PC-9 (cell line): ENCODE data around the gene VAPB.

Experiments
- EZH2 ChIP-seq: fragments of 200-600 bp; sonication (generic); IDR thresholded peaks from 2 replicates; pipeline ENCODE4 v1.8.0; 2017; ENCODE audit warnings: antibody characterized with exemption, low read depth
- TF ChIP-seq, protein P1 (sequence below): fragments of 200-600 bp; sonication (generic); conservative IDR thresholded peaks from 2 replicates; pipeline ENCODE4 v1.6.1; 2017; ENCODE audit warnings: mixed run types, antibody characterized with exemption, mild to moderate bottlenecking, moderate library complexity

DNA sequence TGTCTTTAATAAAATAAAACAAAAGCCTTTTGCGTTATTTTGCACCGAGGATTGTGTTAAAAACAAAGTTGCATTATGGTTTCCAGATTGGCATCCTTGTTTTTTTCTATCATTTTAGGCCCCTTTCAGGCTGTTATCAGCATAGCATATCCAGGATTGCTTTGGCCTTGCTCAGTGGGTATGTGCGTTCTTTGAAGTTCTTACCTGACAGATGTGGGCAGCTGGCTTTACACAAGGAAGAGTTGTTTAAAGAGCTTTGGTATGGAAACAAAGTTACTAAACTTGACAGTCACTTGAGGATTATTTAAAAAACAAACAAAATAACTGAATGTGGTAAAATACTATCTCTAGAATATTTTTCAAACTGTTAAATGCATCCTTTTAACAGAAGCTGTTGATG lies 6.6 kb downstream of the VAPB start:
- TF ChIP-seq, protein P1, sequence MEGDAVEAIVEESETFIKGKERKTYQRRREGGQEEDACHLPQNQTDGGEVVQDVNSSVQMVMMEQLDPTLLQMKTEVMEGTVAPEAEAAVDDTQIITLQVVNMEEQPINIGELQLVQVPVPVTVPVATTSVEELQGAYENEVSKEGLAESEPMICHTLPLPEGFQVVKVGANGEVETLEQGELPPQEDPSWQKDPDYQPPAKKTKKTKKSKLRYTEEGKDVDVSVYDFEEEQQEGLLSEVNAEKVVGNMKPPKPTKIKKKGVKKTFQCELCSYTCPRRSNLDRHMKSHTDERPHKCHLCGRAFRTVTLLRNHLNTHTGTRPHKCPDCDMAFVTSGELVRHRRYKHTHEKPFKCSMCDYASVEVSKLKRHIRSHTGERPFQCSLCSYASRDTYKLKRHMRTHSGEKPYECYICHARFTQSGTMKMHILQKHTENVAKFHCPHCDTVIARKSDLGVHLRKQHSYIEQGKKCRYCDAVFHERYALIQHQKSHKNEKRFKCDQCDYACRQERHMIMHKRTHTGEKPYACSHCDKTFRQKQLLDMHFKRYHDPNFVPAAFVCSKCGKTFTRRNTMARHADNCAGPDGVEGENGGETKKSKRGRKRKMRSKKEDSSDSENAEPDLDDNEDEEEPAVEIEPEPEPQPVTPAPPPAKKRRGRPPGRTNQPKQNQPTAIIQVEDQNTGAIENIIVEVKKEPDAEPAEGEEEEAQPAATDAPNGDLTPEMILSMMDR = no peak
- no peak for TF ChIP-seq EZH2
